Liver (tissue), 3 donors: Measurements from ENCODE around the gene SLC30A5.

Experiments used
- CTCF ChIP-seq: fragments of 150-350 bp; IDR thresholded peaks from 2 replicates; pipeline ENCODE4 v1.5.1; 2017; ENCODE audit warnings: improper control_type of control experiment, low read depth, low read length; ENCODE audit not compliant: missing input control
- GABPA ChIP-seq, 2 donors: IDR thresholded peaks in 1 of 2; conservative IDR thresholded peaks in 1 of 2; 2 replicates each; pipeline ENCODE4 v1.6.1; 2016; ENCODE audit warnings: antibody characterized with exemption in 2 of 2, mild to moderate bottlenecking in 1 of 2, moderate library complexity in 1 of 2
- MAX ChIP-seq: IDR thresholded peaks from 2 replicates; pipeline ENCODE4 v1.6.1; 2016; ENCODE audit warnings: antibody characterized with exemption
- REST ChIP-seq: IDR thresholded peaks from 2 replicates; pipeline ENCODE4 v1.6.1; 2016; ENCODE audit warnings: antibody characterized with exemption, mild to moderate bottlenecking
- SP1 ChIP-seq: IDR thresholded peaks from 2 replicates; pipeline ENCODE4 v1.6.1; 2018; ENCODE audit warnings: antibody characterized with exemption, mild to moderate bottlenecking
- TAF1 ChIP-seq: conservative IDR thresholded peaks from 2 replicates; pipeline ENCODE4 v1.6.1; 2016; ENCODE audit warnings: antibody characterized with exemption, mild to moderate bottlenecking
- ZBTB33 ChIP-seq: IDR thresholded peaks from 2 replicates; pipeline ENCODE4 v1.6.1; 2016; ENCODE audit warnings: antibody characterized with exemption
- donor health status: healthy.
- donor health status: healthy.

- no peak for TF ChIP-seq CTCF
- no peak for TF ChIP-seq REST
- TF ChIP-seq SP1 = no peak
- no peak for TF ChIP-seq TAF1
- TF ChIP-seq ZBTB33 = no peak
- no peak for TF ChIP-seq MAX
- no peak for TF ChIP-seq GABPA (IDR thresholded peaks at IDR 0.05 in 1 of 2, conservative IDR thresholded peaks at IDR 0.05 in 1 of 2)
These were observed 55.8 kb downstream of the SLC30A5 start for GRCh38 chr5:69149676-69150010.
